T-helper 2 cell treated with Interferon-gamma antibody and Interleukin-4, amounts not matched to agents 5 μg/mL and 100 μg/mL, for 36 hours (primary cell): ENCODE measurements around the gene ANKRD13C.
"Not testable (repeated sequence)": the region's sequence is repeated elsewhere in the genome, so short reads cannot be mapped to it uniquely, and the experiment has no call there.

Experiments
- DNase-seq: peaks from one replicate; pipeline ENCODE4 v3.0.0; 2021; ENCODE audit warnings: low spot score
- H3K27ac Mint-ChIP-seq: one replicate; pipeline ENCODE4 v1.8.0; 2021; ENCODE audit warnings: mild to moderate bottlenecking, mixed read lengths
- H3K27me3 Mint-ChIP-seq: one replicate; pipeline ENCODE4 v1.8.0; 2021; ENCODE audit warnings: low read depth, mixed read lengths
- H3K36me3 Mint-ChIP-seq: one replicate; pipeline ENCODE4 v1.8.0; 2021; ENCODE audit warnings: low read depth, mixed read lengths
- H3K4me1 Mint-ChIP-seq: one replicate; pipeline ENCODE4 v1.8.0; 2021; ENCODE audit warnings: low read depth, mixed read lengths
- H3K4me3 Mint-ChIP-seq: one replicate; pipeline ENCODE4 v1.8.0; 2022; ENCODE audit warnings: mild to moderate bottlenecking, moderate library complexity, mixed read lengths
- H3K9me3 Mint-ChIP-seq: one replicate; pipeline ENCODE4 v1.8.0; 2021; ENCODE audit warnings: mixed read lengths

Gene ANKRD13C

GRCh38 chr1:70348399-70349165 is 5.9 kb downstream of the ANKRD13C start:
- peaks cover 23% of the 10 kb centered on the region for H3K4me1 Mint-ChIP-seq
- no peaks in the 10 kb centered on the region for H3K27me3 Mint-ChIP-seq
- no peak overlapping the region for H3K4me3 Mint-ChIP-seq
- DNase-seq: no peak
- no peak overlapping the region for H3K27ac Mint-ChIP-seq
- peaks cover 34% of the 10 kb centered on the region for H3K36me3 Mint-ChIP-seq
- H3K9me3 Mint-ChIP-seq: no peaks in the 10 kb centered on the region

- not testable (repeated sequence) for H3K27me3 Mint-ChIP-seq, H3K4me3 Mint-ChIP-seq, H3K9me3 Mint-ChIP-seq, H3K27ac Mint-ChIP-seq, H3K4me1 Mint-ChIP-seq, DNase-seq
- H3K36me3 Mint-ChIP-seq: peaks cover 25% of the 10 kb centered on the region
These were observed 14.9 kb downstream of the ANKRD13C start for GRCh38 chr1:70339644-70340043.

GRCh38 chr1:70336050-70336449 is 18.5 kb downstream of the ANKRD13C start:
- Mint-ChIP-seq H3K27me3 (no peaks in the 10 kb centered on the region), H3K4me3 (no peak overlapping the region), H3K27ac (no peak overlapping the region), H3K36me3 (peaks cover 29% of the 10 kb centered on the region), H3K9me3 (no peaks in the 10 kb centered on the region), H3K4me1 (peaks cover 8% of the 10 kb centered on the region)
- DNase-seq: no peak

GRCh38 chr1:70334436-70334835 is 20.1 kb downstream of the ANKRD13C start:
- Mint-ChIP-seq H3K9me3 (no peaks in the 10 kb centered on the region), H3K4me1 (peaks cover 10% of the 10 kb centered on the region), H3K4me3 (no peak overlapping the region), H3K36me3 (peaks cover 29% of the 10 kb centered on the region), H3K27me3 (no peaks in the 10 kb centered on the region), H3K27ac (no peak overlapping the region)
- DNase-seq: no peak

- H3K27ac Mint-ChIP-seq: no peak overlapping the region
These were observed 21.3 kb downstream of the ANKRD13C start for GRCh38 chr1:70333245-70333644.

DNA sequence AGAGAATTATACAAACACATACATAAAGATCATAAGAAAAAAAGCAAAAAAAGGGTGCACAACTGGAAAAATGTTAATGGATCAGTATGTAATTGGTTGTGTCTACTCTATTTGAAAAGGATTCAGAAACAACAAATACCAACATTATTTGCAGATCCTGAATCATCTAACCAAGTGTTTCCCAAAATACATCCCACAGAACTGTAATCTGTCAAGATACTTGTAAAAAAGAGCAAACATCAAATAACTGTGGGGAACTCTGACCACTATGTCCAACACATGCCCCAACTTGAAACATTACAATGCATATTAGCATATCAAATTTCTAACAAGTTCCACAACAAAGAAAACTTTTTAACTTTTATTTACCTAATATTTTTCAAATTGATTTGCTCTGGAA is 22.6 kb downstream of the ANKRD13C start:
- H3K4me1 Mint-ChIP-seq: peaks cover 12% of the 10 kb centered on the region
- H3K36me3 Mint-ChIP-seq: peaks cover 24% of the 10 kb centered on the region
- no peak for DNase-seq
- no peaks in the 10 kb centered on the region for H3K9me3 Mint-ChIP-seq
- H3K27ac Mint-ChIP-seq: no peak overlapping the region
- no peaks in the 10 kb centered on the region for H3K27me3 Mint-ChIP-seq
- no peak overlapping the region for H3K4me3 Mint-ChIP-seq

More at GRCh38 chr1:70333245-70333644, 21.3 kb downstream of the ANKRD13C start:
- no peak for DNase-seq
- Mint-ChIP-seq H3K9me3 (no peaks in the 10 kb centered on the region), H3K4me3 (no peak overlapping the region), H3K4me1 (peaks cover 10% of the 10 kb centered on the region), H3K36me3 (peaks cover 25% of the 10 kb centered on the region), H3K27me3 (no peaks in the 10 kb centered on the region)

DNA sequence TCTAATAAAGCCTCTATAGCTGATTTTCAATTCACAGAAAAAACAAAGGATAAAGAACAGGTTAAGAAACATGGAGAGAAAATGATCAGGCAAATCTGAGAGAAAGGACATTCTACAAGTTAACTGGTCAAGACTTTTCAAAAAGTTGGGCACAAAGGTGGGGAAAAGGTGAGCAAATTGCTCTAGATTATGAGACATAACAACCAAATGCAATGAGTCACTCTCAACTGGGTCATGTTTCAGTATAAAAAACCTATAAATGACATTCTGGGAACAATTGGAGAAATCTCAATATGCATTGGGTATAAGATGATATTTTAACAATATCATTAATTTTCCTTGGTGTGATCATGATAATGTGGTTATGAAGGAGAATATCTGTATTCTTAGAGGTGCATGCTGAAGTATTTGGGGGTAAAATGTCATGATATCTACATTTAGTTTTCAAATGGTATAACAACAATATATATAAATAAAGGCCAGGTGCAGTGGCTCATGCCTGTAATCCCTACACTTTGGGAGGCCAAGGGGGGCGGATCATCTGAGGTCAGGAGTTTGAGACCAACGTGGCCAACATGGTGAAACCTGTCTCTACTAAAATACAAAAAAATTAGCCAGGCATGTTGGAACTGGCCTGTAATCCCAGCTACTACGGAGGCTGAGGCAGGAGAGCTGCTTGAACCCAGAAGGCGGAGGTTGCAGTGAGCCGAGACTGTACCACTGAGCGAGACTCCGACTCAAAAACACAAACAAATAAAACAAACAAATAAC is 27.0 kb downstream of the ANKRD13C start:
- peak overlapping the region; percentile 10 for H3K27ac Mint-ChIP-seq
- DNase-seq: no peak
- peaks cover 20% of the 10 kb centered on the region for H3K36me3 Mint-ChIP-seq
- H3K27me3 Mint-ChIP-seq: no peaks in the 10 kb centered on the region
- no peaks in the 10 kb centered on the region for H3K9me3 Mint-ChIP-seq
- H3K4me3 Mint-ChIP-seq: no peak overlapping the region
- H3K4me1 Mint-ChIP-seq: peaks cover 7% of the 10 kb centered on the region

- H3K4me3 Mint-ChIP-seq: no peak overlapping the region
- peaks cover 16% of the 10 kb centered on the region for H3K36me3 Mint-ChIP-seq
- DNase-seq: no peak
- H3K27me3 Mint-ChIP-seq: no peaks in the 10 kb centered on the region
- H3K4me1 Mint-ChIP-seq: peaks cover 4% of the 10 kb centered on the region
- no peaks in the 10 kb centered on the region for H3K9me3 Mint-ChIP-seq
- no peak overlapping the region for H3K27ac Mint-ChIP-seq
These were observed 29.8 kb downstream of the ANKRD13C start for GRCh38 chr1:70324683-70325082.

GRCh38 chr1:70319750-70320149 is 34.8 kb downstream of the ANKRD13C start:
- no peak for DNase-seq
- no peak overlapping the region for H3K27ac Mint-ChIP-seq
- H3K4me1 Mint-ChIP-seq: peaks cover 11% of the 10 kb centered on the region
- no peaks in the 10 kb centered on the region for H3K9me3 Mint-ChIP-seq
- no peaks in the 10 kb centered on the region for H3K27me3 Mint-ChIP-seq
- peaks cover 9% of the 10 kb centered on the region for H3K36me3 Mint-ChIP-seq
- H3K4me3 Mint-ChIP-seq: no peak overlapping the region

DNA sequence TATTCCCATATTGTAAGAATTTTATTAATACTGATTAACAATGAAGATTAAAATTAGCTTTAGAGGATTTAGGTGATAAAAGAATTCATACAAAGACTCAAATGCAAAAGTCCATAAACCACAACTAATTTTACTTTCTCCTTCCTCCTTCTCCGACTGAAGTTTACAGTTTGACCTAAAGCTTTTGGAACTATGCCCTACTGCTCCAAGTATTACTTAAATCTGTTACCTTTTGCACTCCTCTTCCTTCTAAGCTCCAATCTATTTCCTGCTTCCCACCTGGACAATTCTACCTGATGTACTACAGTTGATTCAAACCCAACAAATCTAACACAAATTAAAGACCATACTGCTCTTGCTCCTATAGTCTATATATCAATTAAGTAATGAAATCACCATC is 36.3 kb downstream of the ANKRD13C start:
- no peaks in the 10 kb centered on the region for H3K9me3 Mint-ChIP-seq
- H3K4me3 Mint-ChIP-seq: no peak overlapping the region
- peaks cover 11% of the 10 kb centered on the region for H3K4me1 Mint-ChIP-seq
- H3K27ac Mint-ChIP-seq: no peak overlapping the region
- DNase-seq: no peak
- H3K36me3 Mint-ChIP-seq: peaks cover 3% of the 10 kb centered on the region
- no peaks in the 10 kb centered on the region for H3K27me3 Mint-ChIP-seq

- peaks cover 11% of the 10 kb centered on the region for H3K4me1 Mint-ChIP-seq
- DNase-seq: no peak
- H3K27ac Mint-ChIP-seq: no peak overlapping the region
- H3K9me3 Mint-ChIP-seq: no peaks in the 10 kb centered on the region
- no peaks in the 10 kb centered on the region for H3K27me3 Mint-ChIP-seq
- H3K4me3 Mint-ChIP-seq: no peak overlapping the region
- peaks cover 3% of the 10 kb centered on the region for H3K36me3 Mint-ChIP-seq
These were observed 37.4 kb downstream of the ANKRD13C start for GRCh38 chr1:70317087-70317486.

DNA sequence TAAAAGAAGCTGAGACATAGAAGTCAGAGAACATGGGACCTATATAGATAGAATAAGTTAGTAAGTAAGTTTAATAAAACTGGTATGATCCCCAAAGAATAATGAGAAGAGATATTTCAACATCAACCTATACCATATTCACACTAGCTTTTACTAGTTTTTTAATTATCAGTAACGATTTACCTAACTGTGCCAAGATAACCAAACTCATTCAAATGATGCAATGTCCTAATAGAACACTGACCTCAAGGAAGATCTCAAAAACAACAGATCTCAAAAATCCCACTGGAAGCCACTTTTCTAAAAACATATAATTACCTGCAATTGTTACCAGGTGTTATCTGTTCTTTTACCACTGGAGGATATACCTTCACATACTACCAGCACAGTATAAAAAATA is 38.7 kb downstream of the ANKRD13C start:
- no peak for DNase-seq
- Mint-ChIP-seq H3K36me3 (no peaks in the 10 kb centered on the region), H3K27ac (no peak overlapping the region), H3K27me3 (no peaks in the 10 kb centered on the region), H3K4me1 (peaks cover 11% of the 10 kb centered on the region), H3K9me3 (no peaks in the 10 kb centered on the region), H3K4me3 (no peak overlapping the region)

DNA sequence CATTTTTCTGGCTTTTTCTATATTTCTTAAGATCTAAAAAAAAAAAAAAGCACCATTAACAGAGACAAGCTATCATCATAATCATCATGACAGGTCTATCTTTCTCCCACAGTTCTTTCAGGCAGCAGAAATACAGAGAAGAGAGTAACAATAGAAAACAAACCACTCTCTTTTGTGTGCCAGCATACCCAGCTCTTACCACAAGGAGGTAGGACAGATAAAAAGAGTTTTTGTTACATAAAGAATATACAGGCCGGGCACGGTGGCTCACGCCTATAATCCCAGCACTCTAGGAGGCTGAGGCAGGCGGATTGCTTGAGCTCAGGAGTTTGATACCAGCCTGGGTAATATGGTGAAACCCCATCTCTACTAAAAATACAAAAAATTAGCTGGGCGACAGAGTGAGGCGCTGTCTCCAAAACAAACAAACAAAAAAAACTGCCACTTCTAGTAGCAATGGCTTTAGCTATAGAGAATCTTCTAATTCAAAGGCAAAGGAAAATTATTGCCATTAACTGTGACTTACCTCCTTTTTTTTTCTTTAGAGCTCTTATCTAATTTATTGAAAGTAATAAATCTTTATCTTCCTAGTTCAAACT is 39.7 kb downstream of the ANKRD13C start:
- Mint-ChIP-seq H3K27ac (no peak overlapping the region), H3K36me3 (no peaks in the 10 kb centered on the region), H3K4me3 (no peak overlapping the region), H3K27me3 (no peaks in the 10 kb centered on the region), H3K4me1 (peaks cover 11% of the 10 kb centered on the region), H3K9me3 (no peaks in the 10 kb centered on the region)
- DNase-seq: no peak

DNA sequence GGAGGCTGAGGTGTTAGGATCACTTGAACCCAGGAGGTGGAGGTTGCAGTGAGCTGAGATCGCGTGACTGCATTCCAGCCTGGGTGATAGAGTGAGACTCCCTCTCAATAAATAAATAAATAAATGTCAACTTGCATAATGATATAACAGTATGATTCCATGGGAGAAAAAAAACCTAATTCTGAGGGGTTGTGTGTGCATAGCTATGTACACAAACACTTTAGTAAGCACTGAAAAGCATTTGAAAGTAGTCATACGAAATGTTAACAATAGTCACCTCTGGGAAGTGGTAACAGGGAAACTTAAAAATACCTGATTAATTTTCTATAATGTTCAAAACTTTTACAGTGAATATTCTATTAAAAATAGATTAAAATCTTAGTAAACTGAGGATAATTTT is 43.2 kb downstream of the ANKRD13C start:
- Mint-ChIP-seq H3K27me3 (no peaks in the 10 kb centered on the region), H3K27ac (no peak overlapping the region)

More for the DNA sequence above, 43.2 kb downstream of the ANKRD13C start:
- peaks cover 5% of the 10 kb centered on the region for H3K36me3 Mint-ChIP-seq
- DNase-seq: no peak
- no peak overlapping the region for H3K4me3 Mint-ChIP-seq
- peaks cover 5% of the 10 kb centered on the region for H3K4me1 Mint-ChIP-seq
- no peaks in the 10 kb centered on the region for H3K9me3 Mint-ChIP-seq
